KBM-7 (cell line): ENCODE data around the gene MYOG.

Experiments used
- DNase-seq: peaks from one replicate; pipeline ENCODE4 v3.0.0-alpha.2; 2015
- in situ Hi-C: fragments of 300-500 bp; cut with MboI; formaldehyde crosslinking; loops from 2 replicates; pipeline ENCODE4 v1.14.3; 2020; ENCODE audit warnings: low sequenced_read_pairs, low pct_unique_long_range_greater_than_20kb, mixed read lengths

Gene MYOG

GRCh38 chr1:203120325-203121153 is 34.7 kb upstream of the MYOG start:
- DNase-seq: no peak
- in situ Hi-C loops: no loop called here

GRCh38 chr1:203117611-203118575 is 32.1 kb upstream of the MYOG start:
- in situ Hi-C loops: no loop called here
- DNase-seq: peak; percentile 68

GRCh38 chr1:203116091-203116820 is 30.4 kb upstream of the MYOG start:
- in situ Hi-C loops: no loop called here
- no peak for DNase-seq

GRCh38 chr1:203114202-203114601 is 28.4 kb upstream of the MYOG start:
- no peak for DNase-seq
- in situ Hi-C loops: no loop called here

GRCh38 chr1:203113308-203113707 is 27.5 kb upstream of the MYOG start:
- in situ Hi-C loops: no loop called here
- DNase-seq: no peak

GRCh38 chr1:203112475-203112874 is 26.7 kb upstream of the MYOG start:
- in situ Hi-C loops: no loop called here

GRCh38 chr1:203104789-203105390 is 19.1 kb upstream of the MYOG start:
- DNase-seq: no peak
- in situ Hi-C loops: no loop called here

More at GRCh38 chr1:203112475-203112874, 26.7 kb upstream of the MYOG start:
- DNase-seq: no peak

GRCh38 chr1:203103829-203104495 is 18.1 kb upstream of the MYOG start:
- DNase-seq: no peak
- in situ Hi-C loops: no loop called here

- no peak for DNase-seq
- in situ Hi-C loops: no loop called here
Observed at GRCh38 chr1:203103216-203103615, 17.4 kb upstream of the MYOG start.

GRCh38 chr1:203101813-203102634 is 16.2 kb upstream of the MYOG start:
- in situ Hi-C loops: no loop called here
- no peak for DNase-seq

- no peak for DNase-seq
- in situ Hi-C loops: no loop called here
Observed at GRCh38 chr1:203100516-203100869, 14.7 kb upstream of the MYOG start.

- in situ Hi-C loops: no loop called here
- DNase-seq: no peak
Observed at GRCh38 chr1:203099805-203100515, 14.1 kb upstream of the MYOG start.

- no peak for DNase-seq
- in situ Hi-C loops: no loop called here
Observed at GRCh38 chr1:203098914-203099520, 13.2 kb upstream of the MYOG start.

GRCh38 chr1:203098445-203098844 is 12.6 kb upstream of the MYOG start:
- in situ Hi-C loops: no loop called here

GRCh38 chr1:203097001-203097400 is 11.2 kb upstream of the MYOG start:
- in situ Hi-C loops: no loop called here
- DNase-seq: no peak

More at GRCh38 chr1:203098445-203098844, 12.6 kb upstream of the MYOG start:
- no peak for DNase-seq

GRCh38 chr1:203096566-203096965 is 10.8 kb upstream of the MYOG start:
- no peak for DNase-seq
- in situ Hi-C loops: no loop called here
